Breast epithelium (tissue), 4 donors: ENCODE results near the gene LNPK. TPM values are rescaled to one million over a fixed set of nuclear protein-coding genes. Genes with fewer than 3 reads are reported as not detected.

Source experiments
- DNase-seq, 2 donors: peaks; one replicate each; pipeline ENCODE4 v3.0.0-alpha.2; 2019; ENCODE audit warnings: low spot score in 2 of 2
- H3K27ac ChIP-seq, 2 donors: fragments of 200-600 bp; sonication (generic) in 1 of 2; one replicate each; pipeline ENCODE4 v1.5.1; 2016 to 2019; ENCODE audit warnings: mild to moderate bottlenecking in 1 of 2
- H3K27me3 ChIP-seq, 2 donors: fragments of 200-600 bp; sonication (generic) in 1 of 2; one replicate each; pipeline versions ENCODE4 v1.5.1 to v1.6.0; 2017 to 2019; ENCODE audit warnings: control low read depth in 1 of 2, mild to moderate bottlenecking in 1 of 2
- H3K36me3 ChIP-seq: fragments of 200-600 bp; one replicate; pipeline ENCODE4 v1.5.1; 2019
- H3K4me1 ChIP-seq, 2 donors: fragments of 200-600 bp; sonication (generic); one replicate each; pipeline ENCODE4 v1.5.1; 2016 to 2019; ENCODE audit warnings: control low read depth in 1 of 2
- H3K4me3 ChIP-seq, 3 donors: fragments of 200-600 bp; sonication (generic); 1 replicate in 2 of 3; 2 replicates in 1 of 3; pipeline ENCODE4 v1.5.1; 2016 to 2019; ENCODE audit warnings: mild to moderate bottlenecking in 3 of 3, moderate library complexity in 2 of 3
- H3K9me3 ChIP-seq, 2 donors: fragments of 200-600 bp; sonication (generic) in 1 of 2; one replicate each; pipeline ENCODE4 v1.5.1; 2016 to 2019; ENCODE audit warnings: control low read depth in 1 of 2
- CTCF ChIP-seq, 3 donors: fragments of 450-650 bp; IDR thresholded peaks; one replicate each; pipeline ENCODE4 v1.5.1; 2016 to 2017; ENCODE audit warnings: antibody characterized with exemption in 3 of 3, mild to moderate bottlenecking in 3 of 3, moderate library complexity in 3 of 3
- POLR2A ChIP-seq: fragments of 450-650 bp; IDR thresholded peaks from one replicate; pipeline ENCODE4 v1.6.1; 2016; ENCODE audit warnings: antibody characterized with exemption, mild to moderate bottlenecking, moderate library complexity
- POLR2AphosphoS5 ChIP-seq, 3 donors: sonication (generic); formaldehyde crosslinking; IDR thresholded peaks; one replicate each; pipeline ENCODE4 v1.6.1; 2017; ENCODE audit warnings: antibody characterized with exemption in 3 of 3
- intact Hi-C: fragments of 100-400 bp; cut with DNase I; formaldehyde crosslinking; loops from one replicate; pipeline ENCODE4 v1.15.1; 2023; ENCODE audit warnings: low total_unique reads
- total RNA-seq, 3 donors: library from RNA; depleted of rRNA; stranded (reverse); fragments of >200 nt; gene quantifications; one replicate each; pipeline ENCODE4 v1.1.0, GENCODE V29; 2016

The LNPK gene
- total RNA-seq, 3 donors from 2014 or later: 20.0 to 30.3 (median 23.8) TPM

- intact Hi-C loops: no loop called here
- no peaks in the 10 kb centered on the region for H3K9me3 ChIP-seq
- H3K4me1 ChIP-seq: no peaks in the 10 kb centered on the region
- peaks cover 4% of the 10 kb centered on the region for H3K36me3 ChIP-seq
- no peaks in the 10 kb centered on the region for H3K27me3 ChIP-seq
- TF ChIP-seq POLR2AphosphoS5 (IDR thresholded peaks at IDR 0.05): no peak
- TF ChIP-seq CTCF (IDR thresholded peaks at IDR 0.05): no peak
- no peak for TF ChIP-seq POLR2A
- no peak overlapping the region for H3K4me3 ChIP-seq
- no peak for DNase-seq
- H3K27ac ChIP-seq: no peak overlapping the region
Measured at GRCh38 chr2:175930504-175930903, 71.6 kb downstream of the LNPK start.

- no peak for DNase-seq
- Histone ChIP-seq H3K4me1 (no peaks in the 10 kb centered on the region), H3K9me3 (no peaks in the 10 kb centered on the region), H3K4me3 (no peak overlapping the region), H3K27ac (no peak overlapping the region), H3K36me3 (peaks cover 4% of the 10 kb centered on the region), H3K27me3 (no peaks in the 10 kb centered on the region)
- TF ChIP-seq POLR2AphosphoS5 (IDR thresholded peaks at IDR 0.05) (no peak), CTCF (IDR thresholded peaks at IDR 0.05) (no peak), POLR2A (no peak)
- intact Hi-C loops: no loop called here
Measured at GRCh38 chr2:175929850-175930249, 72.2 kb downstream of the LNPK start.

- H3K27ac ChIP-seq: no peak overlapping the region
- H3K9me3 ChIP-seq: no peaks in the 10 kb centered on the region
- H3K27me3 ChIP-seq: no peaks in the 10 kb centered on the region
- H3K4me1 ChIP-seq: no peaks in the 10 kb centered on the region
- no peak for DNase-seq
- no peak for TF ChIP-seq POLR2A
- TF ChIP-seq CTCF (IDR thresholded peaks at IDR 0.05): no peak
- no peak for TF ChIP-seq POLR2AphosphoS5 (IDR thresholded peaks at IDR 0.05)
- H3K36me3 ChIP-seq: no peaks in the 10 kb centered on the region
- intact Hi-C loops: no loop called here
- no peak overlapping the region for H3K4me3 ChIP-seq
Measured at GRCh38 chr2:175926272-175926671, 75.8 kb downstream of the LNPK start.

- Histone ChIP-seq H3K36me3 (no peaks in the 10 kb centered on the region), H3K4me1 (no peaks in the 10 kb centered on the region), H3K27ac (no peak overlapping the region), H3K4me3 (no peak overlapping the region), H3K9me3 (no peaks in the 10 kb centered on the region), H3K27me3 (no peaks in the 10 kb centered on the region)
- TF ChIP-seq POLR2AphosphoS5 (IDR thresholded peaks at IDR 0.05) (no peak), CTCF (IDR thresholded peaks at IDR 0.05) (no peak), POLR2A (no peak)
- DNase-seq: no peak
- intact Hi-C loops: no loop called here
Measured at GRCh38 chr2:175922160-175922559, 79.9 kb downstream of the LNPK start.

- TF ChIP-seq POLR2A: no peak
- TF ChIP-seq CTCF (IDR thresholded peaks at IDR 0.05): no peak
- no peak for TF ChIP-seq POLR2AphosphoS5 (IDR thresholded peaks at IDR 0.05)
- Histone ChIP-seq H3K27ac (no peak overlapping the region), H3K36me3 (no peaks in the 10 kb centered on the region), H3K4me3 (no peak overlapping the region), H3K4me1 (no peaks in the 10 kb centered on the region), H3K9me3 (no peaks in the 10 kb centered on the region), H3K27me3 (no peaks in the 10 kb centered on the region)
- intact Hi-C loops: no loop called here
- DNase-seq: no peak
Measured at GRCh38 chr2:175918935-175919334, 83.1 kb downstream of the LNPK start.
